BLaER1 (cell line): ENCODE data around the gene PSMD6.

ENCODE experiments used
- H3K27ac ChIP-seq: shearing (Covaris generic); formaldehyde crosslinking; 2 replicates; pipeline ENCODE4 v1.8.1; 2022
- H3K27me3 ChIP-seq: shearing (Covaris generic); formaldehyde crosslinking; 2 replicates; pipeline ENCODE4 v1.8.1; 2022
- H3K36me3 ChIP-seq: shearing (Covaris generic); formaldehyde crosslinking; 2 replicates; pipeline ENCODE4 v1.8.1; 2022
- H3K4me1 ChIP-seq: shearing (Covaris generic); formaldehyde crosslinking; 2 replicates; pipeline ENCODE4 v1.8.1; 2022
- H3K4me2 ChIP-seq: shearing (Covaris generic); formaldehyde crosslinking; 2 replicates; pipeline ENCODE4 v1.8.1; 2022
- H3K4me3 ChIP-seq: shearing (Covaris generic); formaldehyde crosslinking; 2 replicates; pipeline ENCODE4 v1.8.1; 2022
- H3K9ac ChIP-seq: shearing (Covaris generic); formaldehyde crosslinking; 2 replicates; pipeline ENCODE4 v1.8.1; 2022
- H3K9me3 ChIP-seq: shearing (Covaris generic); formaldehyde crosslinking; 2 replicates; pipeline ENCODE4 v1.8.1; 2022
- H4K20me1 ChIP-seq: shearing (Covaris generic); formaldehyde crosslinking; 2 replicates; pipeline ENCODE4 v1.8.1; 2022
- Cebpa-rat ChIP-seq: shearing (Covaris generic); IDR thresholded peaks from 2 replicates; pipeline ENCODE4 v1.8.1; 2022

PSMD6 gene

GRCh38 chr3:63998852-63999754, 24.2 kb downstream of the PSMD6 start:
- H3K4me1 ChIP-seq, result no peaks in the 10 kb centered on the region
- H3K4me2 ChIP-seq, result no peak overlapping the region
- TF ChIP-seq Cebpa-rat, result no peak
- no peak overlapping the region for H3K4me3 ChIP-seq
- no peaks in the 10 kb centered on the region for H3K9me3 ChIP-seq
- no peak overlapping the region for H3K27ac ChIP-seq
- H3K27me3 ChIP-seq, result no peaks in the 10 kb centered on the region
- peaks cover 90% of the 10 kb centered on the region for H3K36me3 ChIP-seq
- H4K20me1 ChIP-seq, result peaks cover 16% of the 10 kb centered on the region; the same call in 1 of the 2 replicates
- H3K9ac ChIP-seq, result no peak overlapping the region

- Histone ChIP-seq H3K9ac (no peak overlapping the region), H3K4me1 (no peaks in the 10 kb centered on the region), H3K36me3 (peaks cover 99% of the 10 kb centered on the region), H3K27ac (no peak overlapping the region), H3K4me3 (no peak overlapping the region), H3K9me3 (no peaks in the 10 kb centered on the region), H3K27me3 (no peaks in the 10 kb centered on the region), H3K4me2 (no peak overlapping the region), H4K20me1 (peaks cover 34% of the 10 kb centered on the region; the same call in 1 of the 2 replicates)
- no peak for TF ChIP-seq Cebpa-rat
Measured at GRCh38 chr3:63995086-63995485, 28.2 kb downstream of the PSMD6 start.

GRCh38 chr3:63993653-63994079, 29.6 kb downstream of the PSMD6 start:
- Histone ChIP-seq H4K20me1 (peaks cover 26% of the 10 kb centered on the region; the same call in 1 of the 2 replicates), H3K27ac (no peak overlapping the region), H3K27me3 (no peaks in the 10 kb centered on the region), H3K9me3 (no peaks in the 10 kb centered on the region), H3K36me3 (peaks cover 100% of the 10 kb centered on the region), H3K4me1 (no peaks in the 10 kb centered on the region), H3K4me2 (no peak overlapping the region), H3K9ac (no peak overlapping the region), H3K4me3 (no peak overlapping the region)
- no peak for TF ChIP-seq Cebpa-rat

DNA sequence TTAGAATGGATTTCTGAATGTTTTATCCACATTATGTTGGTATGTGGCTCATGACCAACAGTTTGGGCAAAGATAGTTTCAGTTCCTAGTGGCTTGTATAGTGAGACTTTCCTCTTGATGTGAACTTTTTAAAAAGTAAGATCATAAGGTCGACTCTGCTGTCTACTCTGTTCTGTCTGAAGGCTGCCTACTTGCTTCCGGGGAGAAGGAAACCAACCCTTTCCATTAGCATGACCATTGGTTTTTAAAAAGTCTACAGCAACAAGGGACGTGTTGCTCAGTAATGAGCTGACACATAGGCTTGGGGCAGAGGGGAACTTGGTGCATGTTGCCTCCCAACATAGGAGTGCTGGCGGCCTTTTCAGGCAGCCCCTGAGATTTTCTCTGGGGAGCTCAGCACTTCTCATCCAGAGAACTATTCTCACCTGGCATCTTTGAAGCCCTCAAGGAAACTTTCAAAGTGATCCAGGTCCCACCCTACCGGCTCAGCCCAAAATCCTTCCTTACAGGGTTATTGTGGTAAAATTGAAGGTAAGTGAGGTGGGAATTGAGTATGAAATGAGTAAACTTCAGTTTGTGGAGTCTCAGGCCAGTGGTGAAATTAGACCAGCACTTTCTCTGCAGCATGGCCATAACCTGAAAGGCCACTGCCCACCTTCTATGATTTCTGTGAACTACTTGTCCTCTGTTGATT, 30.6 kb downstream of the PSMD6 start:
- Histone ChIP-seq H3K27me3 (no peaks in the 10 kb centered on the region), H3K4me2 (no peak overlapping the region), H3K9me3 (no peaks in the 10 kb centered on the region), H4K20me1 (0 out of 2 replicates have a peak, but pooled peaks cover 35% of the 10 kb centered on the region), H3K9ac (no peak overlapping the region), H3K4me3 (no peak overlapping the region), H3K4me1 (no peaks in the 10 kb centered on the region), H3K27ac (no peak overlapping the region), H3K36me3 (peaks cover 100% of the 10 kb centered on the region)
- no peak for TF ChIP-seq Cebpa-rat

DNA sequence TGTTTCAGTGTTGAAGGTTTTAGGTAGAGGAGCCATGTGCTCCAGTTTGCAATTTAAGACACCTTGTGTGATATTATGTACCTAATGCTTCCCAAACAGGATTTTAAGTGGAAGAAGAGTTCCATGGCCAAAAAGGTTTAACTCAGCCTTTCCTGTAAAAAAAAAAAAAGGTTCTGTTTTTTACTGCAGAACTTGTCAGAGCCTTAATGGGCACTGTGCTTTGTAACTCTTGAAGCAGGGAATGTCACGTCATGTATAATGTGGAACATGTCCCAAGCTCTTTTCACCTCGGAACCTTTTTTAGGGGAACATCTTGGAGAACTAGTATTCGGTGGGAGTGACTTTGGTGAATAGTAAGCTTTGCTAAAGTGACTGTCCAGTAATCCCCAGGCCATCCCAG, 31.6 kb downstream of the PSMD6 start:
- H3K4me3 ChIP-seq, result no peak overlapping the region
- H4K20me1 ChIP-seq, result 0 out of 2 replicates have a peak, but pooled peaks cover 38% of the 10 kb centered on the region
- no peak overlapping the region for H3K4me2 ChIP-seq
- H3K9me3 ChIP-seq, result no peaks in the 10 kb centered on the region
- no peak for TF ChIP-seq Cebpa-rat
- no peaks in the 10 kb centered on the region for H3K4me1 ChIP-seq
- H3K9ac ChIP-seq, result no peak overlapping the region
- no peaks in the 10 kb centered on the region for H3K27me3 ChIP-seq
- H3K36me3 ChIP-seq, result peaks cover 100% of the 10 kb centered on the region
- no peak overlapping the region for H3K27ac ChIP-seq

GRCh38 chr3:63990733-63991132, 32.6 kb downstream of the PSMD6 start:
- no peak overlapping the region for H3K4me3 ChIP-seq
- H3K36me3 ChIP-seq, result peaks cover 100% of the 10 kb centered on the region
- H3K9me3 ChIP-seq, result no peaks in the 10 kb centered on the region
- peaks cover 41% of the 10 kb centered on the region; the same call in 1 of the 2 replicates for H4K20me1 ChIP-seq
- no peaks in the 10 kb centered on the region for H3K27me3 ChIP-seq
- H3K27ac ChIP-seq, result no peak overlapping the region
- no peak overlapping the region for H3K9ac ChIP-seq
- H3K4me2 ChIP-seq, result no peak overlapping the region
- H3K4me1 ChIP-seq, result no peaks in the 10 kb centered on the region
- TF ChIP-seq Cebpa-rat, result no peak

GRCh38 chr3:63990204-63990603, 33.1 kb downstream of the PSMD6 start:
- Histone ChIP-seq H3K4me3 (no peak overlapping the region), H3K9ac (no peak overlapping the region), H3K36me3 (peaks cover 100% of the 10 kb centered on the region), H3K27ac (no peak overlapping the region), H3K9me3 (no peaks in the 10 kb centered on the region), H4K20me1 (peaks cover 46% of the 10 kb centered on the region; the same call in 1 of the 2 replicates), H3K4me1 (no peaks in the 10 kb centered on the region), H3K4me2 (no peak overlapping the region), H3K27me3 (no peaks in the 10 kb centered on the region)
- no peak for TF ChIP-seq Cebpa-rat

DNA sequence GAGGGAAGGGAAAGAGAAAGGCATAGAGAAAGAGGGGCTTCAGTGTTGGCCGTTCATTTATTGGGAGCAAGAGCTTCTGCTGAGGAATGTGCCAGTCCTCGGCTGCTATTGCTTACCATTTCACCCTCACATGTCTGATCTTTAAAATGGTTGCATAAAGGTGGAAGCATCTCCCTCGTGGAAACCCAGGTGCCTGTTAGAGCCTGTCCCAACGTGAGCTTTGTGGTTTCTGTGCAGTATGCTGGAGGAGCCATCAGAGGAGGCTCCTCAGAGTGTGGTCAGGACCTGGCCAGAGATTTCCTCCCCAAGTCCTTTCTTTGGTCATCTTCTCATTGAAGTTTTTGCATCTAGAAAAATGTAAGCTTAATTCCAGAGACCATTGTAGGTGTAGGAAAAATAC, 34.4 kb downstream of the PSMD6 start:
- H3K27ac ChIP-seq, result no peak overlapping the region
- no peaks in the 10 kb centered on the region for H3K27me3 ChIP-seq
- no peaks in the 10 kb centered on the region for H3K4me1 ChIP-seq
- H4K20me1 ChIP-seq, result peaks cover 48% of the 10 kb centered on the region; the same call in 1 of the 2 replicates
- H3K4me2 ChIP-seq, result no peak overlapping the region
- H3K9ac ChIP-seq, result no peak overlapping the region
- no peak for TF ChIP-seq Cebpa-rat
- H3K9me3 ChIP-seq, result no peaks in the 10 kb centered on the region
- H3K4me3 ChIP-seq, result no peak overlapping the region
- H3K36me3 ChIP-seq, result peaks cover 100% of the 10 kb centered on the region

GRCh38 chr3:63986831-63987230, 36.5 kb downstream of the PSMD6 start:
- peaks cover 100% of the 10 kb centered on the region for H3K36me3 ChIP-seq
- H3K27ac ChIP-seq, result no peak overlapping the region
- H3K4me3 ChIP-seq, result no peak overlapping the region
- no peaks in the 10 kb centered on the region for H3K27me3 ChIP-seq
- no peak overlapping the region for H3K4me2 ChIP-seq
- H4K20me1 ChIP-seq, result peaks cover 38% of the 10 kb centered on the region; the same call in 1 of the 2 replicates
- TF ChIP-seq Cebpa-rat, result no peak
- no peaks in the 10 kb centered on the region for H3K4me1 ChIP-seq
- H3K9ac ChIP-seq, result no peak overlapping the region
- no peaks in the 10 kb centered on the region for H3K9me3 ChIP-seq

DNA sequence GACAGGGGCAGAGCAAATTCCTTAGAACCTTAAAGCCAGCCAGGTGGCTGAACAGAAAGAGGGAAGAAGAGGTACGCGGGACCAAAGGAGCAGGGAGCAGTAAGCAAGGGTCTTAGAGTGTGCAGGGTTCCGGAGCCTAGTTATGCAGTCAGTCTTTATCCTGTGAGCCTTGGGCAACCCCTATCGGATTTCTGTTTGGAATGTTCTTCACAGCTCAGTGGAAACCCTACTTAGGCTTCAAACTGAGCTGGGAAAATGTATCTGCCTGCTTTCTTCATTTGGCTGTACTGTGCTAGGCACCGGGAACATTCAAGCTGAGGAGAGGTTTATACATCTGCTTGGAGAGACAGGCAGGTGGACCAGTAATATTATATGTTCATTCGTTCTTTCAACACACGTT, 37.1 kb downstream of the PSMD6 start:
- Histone ChIP-seq H3K27me3 (no peaks in the 10 kb centered on the region), H3K4me1 (no peaks in the 10 kb centered on the region), H4K20me1 (peaks cover 39% of the 10 kb centered on the region; the same call in 1 of the 2 replicates), H3K36me3 (peaks cover 100% of the 10 kb centered on the region), H3K27ac (no peak overlapping the region), H3K4me2 (no peak overlapping the region), H3K9me3 (no peaks in the 10 kb centered on the region), H3K4me3 (no peak overlapping the region), H3K9ac (no peak overlapping the region)
- no peak for TF ChIP-seq Cebpa-rat
